ENCODE results near the gene APLP2. TPM values are rescaled to one million over a fixed set of nuclear protein-coding genes. Genes with fewer than 3 reads are reported as not detected.

The APLP2 gene
- total and polyA plus RNA-seq, 2 of the 4 experiments (the other 2 are of a cell fraction): 127 to 235 TPM

DNA sequence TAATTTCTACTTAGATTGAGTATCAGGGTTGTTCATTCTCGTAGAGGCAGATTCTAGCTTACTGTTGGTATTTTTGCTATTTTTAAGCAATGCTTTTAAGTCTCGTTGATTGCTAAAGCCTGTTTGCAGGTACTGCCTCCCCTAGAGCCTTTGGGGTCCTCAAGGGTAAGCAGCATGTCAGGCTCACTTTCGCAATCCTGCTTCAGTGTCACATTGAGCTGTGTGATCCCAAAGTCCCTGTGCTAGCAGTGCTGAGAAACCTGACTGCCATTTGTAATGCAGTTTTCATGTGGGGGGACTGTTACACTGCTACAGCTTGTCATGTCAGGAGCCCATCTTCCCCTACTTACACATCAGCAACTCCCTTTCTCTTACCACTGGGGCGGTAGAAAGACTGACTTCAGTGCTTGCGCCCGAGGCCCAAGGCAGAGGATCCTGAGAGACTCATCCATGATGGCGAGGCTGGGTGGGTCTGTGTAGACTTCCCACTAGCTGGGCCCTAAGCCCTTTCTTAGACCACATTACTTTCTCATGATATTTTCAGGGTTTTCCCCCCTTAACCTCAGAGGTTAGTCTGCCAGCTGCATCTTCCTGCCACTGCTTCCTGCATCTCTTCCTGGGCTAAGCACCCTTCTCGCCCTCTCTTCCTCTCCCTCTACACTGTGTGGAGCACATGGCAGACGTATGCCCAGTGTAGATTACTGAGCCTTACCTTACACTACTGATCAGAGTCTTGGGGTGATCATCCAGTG is 49.1 kb downstream of the APLP2 start:
- Histone ChIP-seq H3K56ac (ENCODE audit: extremely low read depth, insufficient read depth, low read length) (no peak overlapping the region), H2AK5ac (ENCODE audit: low read depth, low read length) (no peak overlapping the region), H3K14ac (replicated peaks; ENCODE audit: low read depth, low read length) (no peak overlapping the region), H3K79me1 (ENCODE audit: low read depth in 1 of 2, low read length in 2 of 2) (peaks cover 6 to 23% of the 10 kb centered on the region in 2 experiments; a peak in 2 of 4 replicates), H3K9me3 (ENCODE audit: control insufficient read depth, insufficient read depth, low read length) (no peaks in the 10 kb centered on the region), H2BK5ac (ENCODE audit: low read depth, low read length, poor library complexity, severe bottlenecking) (no peak overlapping the region), H2BK120ac (ENCODE audit: low read depth, low read length) (no peak overlapping the region), H2AK9ac (replicated peaks; ENCODE audit: low read depth, low read length, poor library complexity) (no peak overlapping the region), H3K27me3 (ENCODE audit: control insufficient read depth, insufficient read depth, low read length) (no peaks in the 10 kb centered on the region; the same call in none of the 2 replicates), H4K91ac (ENCODE audit: insufficient read depth, low read depth, low read length) (no peak overlapping the region), H3K9ac (ENCODE audit: low read depth, low read length) (no peak overlapping the region), H4K8ac (ENCODE audit: low read depth in 2 of 2, low read length in 2 of 2) (no peak overlapping the region), H2BK15ac (ENCODE audit: low read depth, low read length) (no peak overlapping the region), H4K20me1 (ENCODE audit: insufficient read depth, low read length) (peaks cover 22% of the 10 kb centered on the region), H2BK20ac (ENCODE audit: low read depth, low read length) (no peak overlapping the region), H3K18ac (ENCODE audit: low read depth, low read length) (no peak overlapping the region), H3K4ac (ENCODE audit: low read depth, low read length) (no peak overlapping the region), H3K4me3 (ENCODE audit: insufficient read depth, low read depth, low read length) (no peak overlapping the region), H3K27ac (ENCODE audit: insufficient read depth, low read length) (no peak overlapping the region), H4K5ac (ENCODE audit: low read depth, low read length) (no peak overlapping the region), H3K4me1 (ENCODE audit: control insufficient read depth, insufficient read depth, low read length) (peaks cover 3% of the 10 kb centered on the region), H2AFZ (replicated peaks; ENCODE audit: low read length, poor library complexity) (no peak overlapping the region), H3K23ac (ENCODE audit: low read depth, low read length) (no peak overlapping the region), H3K9me1 (ENCODE audit: insufficient read depth, low read length) (peaks cover 10% of the 10 kb centered on the region), H3K36me3 (ENCODE audit: control insufficient read depth, insufficient read depth, low read length) (peaks cover 25% of the 10 kb centered on the region), H3K4me2 (ENCODE audit: low read depth, low read length) (no peak overlapping the region)
- dilution Hi-C loops (cut with HindIII; ENCODE audit: low sequenced_read_pairs, unreplicated experiment) (no loop called here), in situ Hi-C loops (cut with MboI; ENCODE audit: low sequenced_read_pairs) (no loop called here), intact Hi-C loops (cut with micrococcal nuclease) (loop anchor here (5.0 kb wide), 1 partner anchor 42 kb away; no protein-coding TSS in a partner anchor)
- peak; percentile 57 for TF ChIP-seq CEBPB (IDR thresholded peaks at IDR 0.05; ENCODE audit: low read depth, low read length)
- TF ChIP-seq, protein P1, sequence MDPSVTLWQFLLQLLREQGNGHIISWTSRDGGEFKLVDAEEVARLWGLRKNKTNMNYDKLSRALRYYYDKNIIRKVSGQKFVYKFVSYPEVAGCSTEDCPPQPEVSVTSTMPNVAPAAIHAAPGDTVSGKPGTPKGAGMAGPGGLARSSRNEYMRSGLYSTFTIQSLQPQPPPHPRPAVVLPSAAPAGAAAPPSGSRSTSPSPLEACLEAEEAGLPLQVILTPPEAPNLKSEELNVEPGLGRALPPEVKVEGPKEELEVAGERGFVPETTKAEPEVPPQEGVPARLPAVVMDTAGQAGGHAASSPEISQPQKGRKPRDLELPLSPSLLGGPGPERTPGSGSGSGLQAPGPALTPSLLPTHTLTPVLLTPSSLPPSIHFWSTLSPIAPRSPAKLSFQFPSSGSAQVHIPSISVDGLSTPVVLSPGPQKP (IDR thresholded peaks at IDR 0.05; ENCODE audit: borderline replicate concordance, low read depth, low read length): no peak
- 95% methylated on average over 6 of the region's 9 CpGs; no CpG with 5 or more reads in 1 of the 2 experiments for WGBS, 2 experiments (ENCODE audit: extremely low coverage in 2 of 2, insufficient read length in 1 of 2)
- no peak for DNase-seq
- ATAC-seq (ENCODE audit: low read depth): no peak
- ChIA-PET CTCF (interaction anchor here (0.9 kb wide), 1 partner anchor 14 kb away, joined by 3 read pairs; no protein-coding TSS in a partner anchor), POLR2A (ENCODE audit: unreplicated experiment) (no interaction called here)
- BruUV-seq (replicated peaks): no TSS peak
